ENCODE data around the gene VANGL2. TPM values are rescaled to one million over a fixed set of nuclear protein-coding genes. Genes with fewer than 3 reads are reported as not detected.

VANGL2 gene
- polyA plus RNA-seq, 3 donors, result 31.7 to 35.3 (median 35.0) TPM

DNA sequence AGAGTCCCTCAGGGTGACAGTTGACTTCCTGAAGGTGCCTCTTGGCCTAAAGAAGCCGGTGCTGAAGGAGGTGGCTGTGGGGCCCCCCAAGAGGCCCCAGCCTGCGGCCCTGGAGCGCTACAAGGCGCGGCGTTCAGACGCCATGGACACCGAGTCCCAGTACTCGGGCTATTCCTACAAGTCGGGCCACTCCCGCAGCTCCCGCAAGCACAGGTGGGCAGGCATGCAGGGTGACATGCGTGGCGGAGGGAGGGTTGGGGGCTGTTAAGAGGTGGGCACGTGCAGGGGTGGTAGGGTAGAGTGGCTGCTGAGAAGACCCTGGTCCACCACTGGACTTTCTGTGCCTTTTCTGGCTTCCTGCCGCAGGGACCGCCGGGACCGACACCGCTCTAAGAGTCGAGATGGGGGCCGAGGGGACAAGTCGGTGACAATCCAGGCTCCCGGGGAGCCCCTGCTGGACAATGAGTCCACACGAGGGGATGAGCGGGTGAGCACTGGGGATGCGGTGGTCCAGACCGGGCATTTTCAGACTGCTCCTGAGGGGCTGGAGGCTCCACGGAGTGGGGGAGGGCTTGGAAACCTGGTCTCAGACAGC lies 15.4 kb downstream of the VANGL2 start:
- no peak for DNase-seq (ENCODE audit: extremely low read depth in 1 of 11, low read depth in 9 of 11, low spot score in 4 of 11)

DNA sequence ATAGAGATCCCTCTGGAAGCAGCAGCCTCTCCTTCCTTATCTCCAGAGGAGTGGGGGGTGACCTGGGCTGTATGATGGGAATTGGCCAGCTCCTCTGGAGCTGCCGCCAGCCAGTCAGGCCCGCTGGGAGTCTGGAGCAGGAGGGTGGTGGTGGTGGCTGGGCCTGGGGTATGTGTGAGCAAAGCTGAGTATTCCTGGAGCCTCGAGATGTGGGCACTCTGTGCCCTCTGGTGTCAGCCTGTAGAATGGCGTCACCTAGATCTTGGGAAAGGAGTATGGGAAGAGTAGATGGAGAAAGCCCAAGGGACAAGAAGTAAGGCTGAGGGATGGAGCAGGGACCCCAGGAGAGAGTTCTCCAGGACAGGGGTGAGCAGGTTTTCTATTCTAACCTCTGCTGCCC lies 16.0 kb downstream of the VANGL2 start:
- DNase-seq (ENCODE audit: extremely low read depth in 1 of 11, low read depth in 9 of 11, low spot score in 4 of 11), result no peak

DNA sequence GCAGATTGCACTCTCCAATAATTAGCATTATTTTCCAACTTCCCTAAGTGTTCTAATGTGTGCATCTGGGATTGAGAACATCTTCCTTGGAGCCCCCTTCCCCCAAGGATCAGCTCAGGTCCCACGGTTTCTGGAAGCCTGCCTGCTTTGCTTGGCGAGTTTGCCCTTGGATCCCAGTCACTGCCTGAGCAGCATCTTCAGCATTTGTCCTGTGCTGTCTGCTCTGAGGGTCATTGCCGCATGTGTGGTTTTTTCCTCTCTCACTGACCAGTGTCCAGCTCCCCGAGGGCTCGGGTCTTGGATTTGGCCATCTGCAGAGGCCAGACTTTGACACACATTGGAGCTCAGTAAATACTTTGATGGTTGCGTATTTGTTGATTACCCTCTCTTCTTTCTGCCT lies 18.1 kb downstream of the VANGL2 start:
- DNase-seq (ENCODE audit: extremely low read depth in 1 of 11, low read depth in 9 of 11, low spot score in 4 of 11), result no peak

DNA sequence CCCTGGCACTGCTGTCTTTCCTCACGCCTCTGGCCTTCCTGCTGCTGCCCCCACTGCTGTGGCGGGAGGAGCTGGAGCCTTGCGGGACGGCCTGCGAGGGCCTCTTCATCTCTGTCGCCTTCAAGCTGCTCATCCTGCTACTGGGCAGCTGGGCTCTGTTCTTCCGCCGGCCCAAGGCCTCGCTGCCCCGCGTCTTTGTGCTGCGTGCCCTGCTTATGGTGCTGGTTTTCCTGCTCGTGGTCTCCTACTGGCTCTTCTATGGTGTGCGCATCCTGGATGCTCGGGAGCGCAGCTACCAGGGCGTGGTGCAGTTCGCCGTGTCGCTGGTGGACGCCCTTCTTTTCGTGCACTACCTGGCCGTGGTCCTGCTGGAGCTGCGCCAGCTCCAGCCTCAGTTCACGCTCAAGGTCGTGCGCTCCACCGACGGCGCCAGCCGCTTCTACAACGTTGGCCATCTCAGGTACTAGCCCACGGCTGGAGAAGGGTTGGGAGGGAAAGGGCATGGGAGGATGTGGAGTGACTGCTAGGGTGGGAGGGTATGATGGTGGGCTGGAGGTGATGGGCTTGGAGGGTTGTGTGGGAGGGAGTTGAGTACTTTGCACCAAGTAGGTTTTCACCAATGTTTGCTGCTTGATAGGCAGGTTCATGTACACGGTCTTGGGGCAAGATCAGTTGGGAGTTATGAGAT lies 18.9 kb downstream of the VANGL2 start:
- DNase-seq (ENCODE audit: extremely low read depth in 1 of 11, low read depth in 9 of 11, low spot score in 4 of 11), result no peak

DNA sequence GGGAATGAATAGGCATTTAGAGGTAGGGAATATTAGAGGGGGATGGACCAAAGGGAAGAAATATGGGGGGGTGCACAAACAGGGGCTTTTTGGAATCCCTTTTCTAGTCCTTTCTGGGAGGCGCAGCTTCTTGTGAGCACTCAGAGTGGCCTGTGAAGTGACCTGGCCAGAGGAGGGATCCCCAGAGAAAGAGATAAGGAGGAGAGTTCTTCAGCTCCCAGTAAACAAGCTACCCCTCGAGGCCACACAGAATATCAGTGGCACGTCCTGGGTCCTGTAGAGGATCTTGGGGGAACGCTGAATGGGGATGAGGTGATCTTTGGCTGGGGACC lies 19.4 kb downstream of the VANGL2 start:
- DNase-seq (ENCODE audit: extremely low read depth in 1 of 11, low read depth in 9 of 11, low spot score in 4 of 11), result no peak

DNA sequence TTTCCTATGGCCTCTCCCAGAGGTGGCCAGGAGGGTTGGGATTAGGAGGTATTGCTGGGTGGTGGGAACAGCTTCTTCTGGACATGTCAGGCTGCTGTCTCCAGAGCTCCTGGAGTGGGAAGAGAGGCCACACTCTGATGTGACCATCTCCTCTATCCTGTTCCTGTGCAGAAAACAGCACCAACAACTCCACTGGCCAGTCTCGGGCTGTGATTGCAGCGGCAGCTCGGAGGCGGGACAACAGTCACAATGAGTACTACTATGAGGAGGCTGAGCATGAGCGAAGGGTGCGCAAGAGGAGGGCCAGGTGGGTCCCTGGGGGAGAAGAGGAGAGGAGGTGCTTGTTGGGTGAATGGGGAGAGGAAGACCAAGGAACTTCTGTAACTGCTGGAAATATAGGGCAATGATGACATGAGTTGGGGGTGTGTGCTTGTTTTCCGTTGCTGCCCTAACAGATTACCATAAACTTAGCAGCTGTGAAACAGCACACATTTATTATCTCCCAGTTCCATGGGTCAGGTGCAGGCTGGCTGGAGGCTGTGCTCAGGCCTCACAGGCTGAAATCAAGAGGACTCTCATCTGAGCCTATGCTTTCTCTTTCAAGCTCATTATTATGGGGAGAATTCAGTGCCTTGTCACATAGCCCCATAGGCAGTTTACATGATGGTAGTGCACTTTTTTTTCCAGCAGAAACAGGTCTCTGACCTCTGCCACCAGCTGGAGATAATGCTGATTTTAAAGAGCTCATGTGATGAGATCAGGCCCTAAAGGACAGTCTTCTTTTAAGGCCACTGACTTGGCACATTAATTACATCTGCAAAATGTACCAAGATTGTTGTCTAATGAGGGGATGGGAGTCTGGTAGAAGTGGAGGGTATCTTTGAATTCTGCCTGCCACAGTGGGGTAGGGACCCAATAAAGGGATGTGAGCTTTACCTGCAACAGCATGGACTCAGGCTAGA lies 20.8 kb downstream of the VANGL2 start:
- no peak for DNase-seq (ENCODE audit: extremely low read depth in 1 of 11, low read depth in 9 of 11, low spot score in 4 of 11)

DNA sequence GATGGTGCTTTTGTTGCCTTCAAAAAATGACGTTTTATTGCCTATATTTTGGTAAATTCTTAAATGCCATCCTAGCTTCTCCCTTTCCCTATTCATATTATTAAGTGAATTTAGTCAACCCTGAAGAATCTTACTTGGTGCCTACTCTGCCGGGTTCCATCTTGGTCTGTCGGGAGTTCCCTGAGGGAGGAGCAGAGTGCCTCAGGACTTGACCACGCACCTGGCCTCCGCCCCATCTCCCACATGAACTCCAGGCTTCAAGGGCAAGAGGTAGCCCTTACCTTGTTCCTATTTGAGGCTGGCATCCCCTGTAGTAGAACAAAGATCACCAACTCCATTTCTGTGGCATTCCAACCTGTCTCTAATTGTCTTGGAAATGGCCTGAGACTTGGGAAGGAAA lies 21.5 kb downstream of the VANGL2 start:
- DNase-seq (ENCODE audit: extremely low read depth in 1 of 11, low read depth in 9 of 11, low spot score in 4 of 11), result no peak

DNA sequence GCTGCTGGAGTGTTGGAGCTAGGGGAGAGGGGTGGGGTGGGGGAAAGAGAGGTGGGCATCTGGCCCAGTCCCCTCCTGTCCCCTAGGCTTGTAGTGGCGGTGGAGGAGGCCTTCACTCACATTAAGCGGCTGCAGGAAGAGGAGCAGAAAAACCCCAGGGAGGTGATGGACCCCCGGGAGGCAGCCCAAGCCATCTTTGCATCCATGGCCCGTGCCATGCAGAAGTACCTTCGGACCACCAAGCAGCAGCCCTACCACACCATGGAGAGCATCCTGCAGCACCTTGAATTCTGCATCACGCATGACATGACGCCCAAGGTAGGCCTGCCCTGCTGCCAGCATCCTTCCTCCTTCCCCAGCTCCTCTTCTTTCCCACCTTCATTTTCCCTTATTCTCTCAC lies 23.6 kb downstream of the VANGL2 start:
- no peak for DNase-seq (ENCODE audit: extremely low read depth in 1 of 11, low read depth in 9 of 11, low spot score in 4 of 11)

DNA sequence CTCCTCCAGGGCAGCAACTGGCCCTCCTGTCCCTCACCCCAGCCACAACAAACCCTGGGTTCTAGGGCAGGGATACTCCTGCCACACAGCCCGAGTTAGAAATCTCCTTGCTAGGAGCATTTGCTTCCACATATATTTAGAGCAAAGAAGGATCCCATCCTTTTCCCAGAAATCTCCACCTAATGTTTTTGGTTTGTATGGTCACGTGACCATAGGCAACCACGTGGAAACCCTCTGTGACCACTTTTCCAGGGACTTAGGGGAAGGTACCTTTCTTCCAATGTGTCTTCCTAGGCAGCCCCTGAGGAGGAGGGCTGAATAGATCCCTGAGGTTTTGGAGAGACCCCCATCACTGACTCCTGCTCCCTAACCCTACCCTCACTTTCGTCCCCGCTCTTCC lies 25.5 kb downstream of the VANGL2 start:
- DNase-seq (ENCODE audit: extremely low read depth in 1 of 11, low read depth in 9 of 11, low spot score in 4 of 11), result no peak

DNA sequence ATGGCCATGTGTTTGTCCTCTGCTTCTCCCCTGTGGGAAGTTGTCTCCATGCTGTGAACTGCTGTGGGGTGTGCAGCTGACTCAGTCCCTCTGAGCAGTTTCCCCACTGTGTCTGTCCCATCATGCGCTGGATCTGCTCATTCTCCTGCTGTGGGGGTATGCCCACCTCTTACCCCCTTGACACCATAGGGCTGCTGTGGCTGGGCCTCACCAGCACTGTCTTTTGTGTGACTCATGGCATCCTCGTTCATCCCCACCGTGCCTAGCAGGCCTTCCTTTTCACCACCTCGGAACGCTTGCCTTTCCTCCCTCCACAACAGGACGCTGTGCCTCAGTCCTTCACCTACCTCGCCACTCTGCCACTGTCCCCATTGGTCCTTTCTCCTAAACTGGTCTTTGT lies 27.3 kb downstream of the VANGL2 start:
- DNase-seq (ENCODE audit: extremely low read depth in 1 of 11, low read depth in 9 of 11, low spot score in 4 of 11), result no peak

DNA sequence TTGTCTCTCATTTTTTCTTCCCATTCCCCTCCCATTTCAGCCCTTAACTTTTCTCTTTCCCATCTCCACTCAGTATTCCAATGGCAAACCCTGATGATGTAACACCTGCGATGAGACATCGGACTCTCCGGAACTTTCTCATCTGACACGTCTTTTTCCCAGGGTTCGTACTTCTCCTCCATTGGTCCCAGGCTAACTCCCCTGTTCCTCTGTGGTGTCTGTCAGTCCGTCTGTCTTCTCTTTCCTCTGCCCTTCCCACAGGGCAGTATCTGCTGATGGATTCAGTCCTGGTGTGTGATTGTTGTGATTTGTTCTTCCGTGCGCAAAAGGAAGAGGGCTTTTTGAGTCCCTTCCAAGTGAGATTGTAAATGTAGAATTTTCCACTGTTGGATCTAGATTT lies 27.7 kb downstream of the VANGL2 start:
- DNase-seq (ENCODE audit: extremely low read depth in 1 of 11, low read depth in 9 of 11, low spot score in 4 of 11), result no peak

DNA sequence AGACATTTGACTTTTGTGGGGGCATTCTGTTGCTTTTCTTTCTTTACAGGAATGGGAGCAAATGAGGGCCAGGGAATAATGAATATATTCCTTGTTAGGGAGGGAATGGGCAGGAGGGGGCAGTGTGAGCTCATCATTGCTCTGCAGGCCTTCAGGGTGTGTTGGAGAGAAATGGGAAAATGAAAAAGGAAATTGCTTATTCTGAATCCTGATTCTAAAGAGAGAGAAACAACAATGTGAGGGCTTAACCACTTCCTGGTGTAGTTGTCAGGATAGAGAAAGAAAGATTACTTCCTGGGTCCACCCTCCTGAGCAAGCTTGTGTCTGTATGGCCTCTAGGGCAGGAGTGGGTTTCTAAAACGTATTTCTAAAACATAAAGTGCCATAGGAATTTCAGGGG lies 28.3 kb downstream of the VANGL2 start:
- DNase-seq (ENCODE audit: extremely low read depth in 1 of 11, low read depth in 9 of 11, low spot score in 4 of 11), result peak in 1 of 11 donors; percentile 22

DNA sequence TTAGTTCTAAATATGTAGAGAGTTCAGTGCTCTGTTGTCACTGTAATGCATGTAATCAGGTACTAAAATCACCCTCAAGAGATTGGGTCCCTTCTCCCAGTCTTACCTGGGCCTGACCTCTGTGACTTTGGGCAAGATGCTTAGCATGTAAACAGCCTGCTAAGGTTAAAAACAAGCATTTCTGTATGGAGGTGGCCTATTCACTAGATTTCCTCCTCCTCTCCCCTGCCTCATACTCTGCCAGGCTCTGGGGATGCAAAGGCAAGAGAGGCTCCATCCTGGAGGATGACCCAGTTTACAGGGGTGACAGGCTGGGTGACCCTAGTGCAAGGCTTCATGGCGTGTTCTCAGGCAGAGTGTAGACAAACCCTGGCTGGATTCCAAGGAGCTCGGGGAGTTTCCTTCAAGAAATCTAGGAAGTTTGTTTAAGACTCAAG lies 28.8 kb downstream of the VANGL2 start:
- DNase-seq (ENCODE audit: extremely low read depth in 1 of 11, low read depth in 9 of 11, low spot score in 4 of 11), result no peak

DNA sequence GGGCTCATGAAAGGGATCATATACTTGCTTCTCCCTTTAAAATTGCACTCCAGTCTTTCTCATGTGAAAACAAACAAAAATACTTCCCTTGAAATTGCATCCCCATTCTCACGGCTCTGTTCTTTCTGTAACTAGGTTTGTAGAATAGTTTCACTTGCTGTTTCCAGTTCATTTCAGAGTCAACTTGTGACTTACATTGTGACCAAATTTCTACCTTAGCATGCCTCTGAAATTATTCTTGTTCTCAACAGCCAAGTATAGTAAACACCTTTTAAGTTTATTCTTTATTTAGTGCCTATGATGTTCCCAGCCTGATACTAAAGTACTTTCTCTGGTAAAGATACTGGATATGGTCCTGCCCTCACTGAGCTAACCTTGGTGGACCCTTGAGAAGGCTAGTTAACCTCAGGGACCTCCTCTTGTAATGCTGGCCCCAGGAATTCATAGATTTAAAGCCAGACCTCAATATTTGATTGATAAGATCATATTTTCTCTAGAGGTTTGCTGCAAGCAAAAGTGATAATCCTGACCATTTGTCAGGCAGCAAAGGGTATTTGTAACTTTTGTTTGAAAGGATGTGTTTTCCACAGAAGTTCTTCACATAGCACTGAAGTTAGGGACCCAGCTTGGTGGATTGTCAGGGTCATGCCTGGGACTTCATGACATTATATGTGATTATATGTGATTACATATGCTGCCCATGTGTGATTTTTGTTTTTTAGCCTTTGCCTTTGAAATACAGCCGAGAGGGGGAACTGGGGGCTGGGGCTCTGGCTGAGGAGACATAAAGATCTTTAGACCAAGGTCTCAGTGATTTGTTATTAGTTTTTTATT lies 29.6 kb downstream of the VANGL2 start:
- no peak for DNase-seq (ENCODE audit: extremely low read depth in 1 of 11, low read depth in 9 of 11, low spot score in 4 of 11)

DNA sequence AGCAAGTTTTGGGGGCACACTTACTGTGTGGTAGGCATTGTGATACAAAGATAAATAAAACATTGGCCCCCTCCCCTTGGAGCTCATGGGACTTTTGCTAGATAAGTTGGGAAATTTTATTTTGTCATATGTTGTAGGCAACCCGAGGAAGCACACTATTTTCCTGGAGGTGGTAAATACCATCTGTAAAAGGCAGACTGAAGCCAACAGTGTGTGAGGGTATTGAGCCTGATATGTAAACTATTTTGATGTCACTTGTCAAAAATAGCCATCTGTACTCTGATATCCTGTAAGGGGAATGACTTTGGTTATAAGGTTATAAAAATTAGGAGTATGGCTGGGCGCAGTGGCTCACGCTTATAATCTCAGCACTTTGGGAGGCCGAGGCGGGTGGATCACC lies 30.6 kb downstream of the VANGL2 start:
- DNase-seq (ENCODE audit: extremely low read depth in 1 of 11, low read depth in 9 of 11, low spot score in 4 of 11), result no peak

DNA sequence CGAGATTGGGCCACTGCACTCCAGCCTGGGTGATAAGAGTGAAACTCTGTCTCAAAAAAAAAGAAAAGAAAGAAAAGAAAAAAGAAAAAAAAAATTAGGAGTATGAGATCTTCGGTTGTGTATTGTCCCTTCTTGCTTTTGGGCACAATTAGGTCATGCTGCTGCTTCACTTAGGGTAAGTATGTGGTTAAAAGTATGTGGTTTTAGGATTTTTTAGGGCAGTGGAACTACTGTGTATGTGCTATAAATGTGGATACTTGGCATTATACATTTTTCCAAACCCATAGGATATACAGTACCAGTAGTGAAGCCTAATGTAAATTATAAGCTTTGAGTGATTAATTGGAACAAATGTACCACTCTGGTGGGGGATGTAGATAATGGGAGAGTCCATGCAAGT lies 31.2 kb downstream of the VANGL2 start:
- DNase-seq (ENCODE audit: extremely low read depth in 1 of 11, low read depth in 9 of 11, low spot score in 4 of 11), result no peak

DNA sequence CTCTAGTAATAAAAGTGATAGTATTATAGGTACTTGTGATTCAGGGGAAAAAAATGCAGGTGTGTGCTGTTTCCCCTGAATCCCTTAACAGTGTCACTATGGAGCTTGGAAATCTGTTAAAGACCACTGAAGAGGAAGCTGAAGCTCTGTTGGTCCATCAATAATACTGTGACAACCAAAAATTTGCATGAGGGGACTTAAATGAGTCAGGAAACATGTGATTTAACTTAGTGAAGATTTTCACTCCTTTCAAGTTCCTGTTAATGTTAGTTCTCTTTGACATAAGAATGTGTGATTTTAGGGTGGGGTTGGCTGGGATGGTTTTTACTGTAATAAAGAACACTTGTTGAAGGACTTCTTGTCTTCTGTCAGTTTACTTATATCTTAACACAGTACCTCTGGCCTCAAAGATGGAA lies 32.0 kb downstream of the VANGL2 start:
- no peak for DNase-seq (ENCODE audit: extremely low read depth in 1 of 11, low read depth in 9 of 11, low spot score in 4 of 11)

DNA sequence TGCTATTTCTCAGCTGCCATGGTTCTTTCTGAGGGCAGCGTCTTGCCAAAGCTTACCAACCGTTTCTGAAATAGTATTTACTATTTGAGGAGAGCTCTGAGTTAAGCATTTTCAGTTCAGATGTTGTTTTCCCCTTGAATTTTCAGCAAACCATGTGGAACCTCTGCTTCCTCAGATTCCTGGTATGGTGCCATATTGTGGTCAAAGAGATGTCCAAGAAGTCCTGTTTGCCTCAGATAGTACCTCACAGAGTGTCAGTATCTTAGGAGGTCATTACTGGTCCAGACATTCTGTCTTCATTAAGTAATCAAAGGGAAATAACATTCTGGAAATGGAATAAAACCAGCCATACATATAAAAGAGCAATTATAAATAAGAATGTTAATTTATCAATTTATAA lies 36.6 kb downstream of the VANGL2 start:
- no peak for DNase-seq (ENCODE audit: extremely low read depth in 1 of 11, low read depth in 9 of 11, low spot score in 4 of 11)
